Type B pancreatic cell (in vitro differentiated cells): ENCODE data around the gene ATG101. TPM values are rescaled to one million over a fixed set of nuclear protein-coding genes. Genes with fewer than 3 reads are reported as not detected.

Source experiments
- DNase-seq: peaks from one replicate; pipeline ENCODE4 v3.0.0; 2021; ENCODE audit warnings: mixed read lengths; ENCODE audit not compliant: unreplicated experiment; ENCODE audit errors: extremely low spot score
- H3K27ac Mint-ChIP-seq: 2 replicates; pipeline ENCODE4 v1.8.0; 2021; ENCODE audit warnings: mild to moderate bottlenecking, mixed read lengths
- H3K27me3 Mint-ChIP-seq: 2 replicates; pipeline ENCODE4 v1.8.0; 2021; ENCODE audit warnings: mixed read lengths
- H3K36me3 Mint-ChIP-seq: 2 replicates; pipeline ENCODE4 v1.8.0; 2021; ENCODE audit warnings: mixed read lengths
- H3K4me1 Mint-ChIP-seq: one replicate; pipeline ENCODE4 v1.8.0; 2021; ENCODE audit warnings: mixed read lengths; ENCODE audit not compliant: unreplicated experiment
- H3K4me3 Mint-ChIP-seq: 2 replicates; pipeline ENCODE4 v1.8.0; 2021; ENCODE audit warnings: mild to moderate bottlenecking, mixed read lengths
- H3K9me3 Mint-ChIP-seq: 2 replicates; pipeline ENCODE4 v1.8.0; 2021; ENCODE audit warnings: mixed read lengths
- CTCF ChIP-seq: fragments of 200-600 bp; sonication (generic); conservative IDR thresholded peaks from 2 replicates; pipeline ENCODE4 v1.5.0; 2021; ENCODE audit warnings: antibody characterized with exemption, mild to moderate bottlenecking
- long read RNA-seq: library from polyadenylated mRNA; unstranded; transcript quantifications from one replicate; pipeline ENCODE4 v2.0.0, GENCODE V29; 2020
- total RNA-seq: library from RNA; stranded (reverse); gene quantifications from 2 replicates; pipeline ENCODE4 v1.2.1, GENCODE V29; 2021; ENCODE audit warnings: low replicate concordance

The ATG101 gene
- 35.7 and 48.7 TPM in 2 replicates for total RNA-seq
- long read RNA-seq, transcript ATG101-207 (4 exons, 846 nt): minor isoform, 9 of 156 reads
- long read RNA-seq, transcript ATG101-201 (4 exons, 1,439 nt): major isoform, 135 of 156 reads
- long read RNA-seq, partial matches to known transcripts: 7 of 156 reads
- long read RNA-seq, other reads (novel, unspliced or antisense): 4 of 156 reads

DNA sequence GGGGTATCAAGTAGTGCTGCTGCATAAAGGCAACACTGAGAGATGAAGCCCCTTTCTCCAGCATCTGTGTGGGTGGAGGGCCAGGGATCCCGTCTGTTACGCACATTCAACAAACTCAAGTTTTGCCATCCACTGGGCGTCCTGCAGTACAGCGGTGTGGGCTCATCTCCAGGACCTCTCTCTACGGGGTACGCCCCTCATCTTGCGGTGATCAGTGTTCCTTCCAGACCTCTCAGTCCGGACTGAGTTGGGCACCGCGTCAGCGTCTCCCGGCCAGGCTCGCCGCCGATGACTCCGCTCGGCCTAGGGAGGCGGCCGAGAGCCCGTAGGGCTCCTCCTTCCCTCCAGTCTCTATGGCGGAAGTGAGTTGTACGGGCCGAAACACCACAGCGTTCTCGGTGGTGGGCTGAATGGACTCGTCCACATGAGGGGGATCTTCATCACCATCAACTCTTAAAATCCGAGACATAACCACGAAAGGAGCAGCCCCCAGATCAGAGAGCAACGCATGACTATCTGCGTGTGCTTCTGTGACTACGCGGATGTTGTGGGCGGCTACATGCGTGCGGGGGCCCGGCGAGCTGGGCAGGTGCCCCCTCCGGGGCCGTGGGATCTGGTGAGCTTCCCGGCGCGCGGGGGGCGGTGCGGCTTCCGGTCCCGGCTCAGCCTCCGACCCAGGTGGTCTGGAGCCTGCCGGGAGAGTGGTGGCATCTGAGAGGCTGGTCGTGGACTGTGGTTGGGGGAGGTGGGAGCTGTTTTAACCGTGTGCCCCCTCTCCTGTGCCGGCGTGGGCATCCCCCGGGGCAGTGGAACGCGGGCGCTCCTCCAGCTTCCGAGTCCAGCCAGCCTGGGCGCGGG lies at the start of gene ATG101:
ATG101 (plus strand) TSS at position 652 of the 858 bp plus-strand sequence. CDS start 3,673 bp downstream, outside the sequence.
- Mint-ChIP-seq H3K27ac (peak within 1 kb of the TSS; percentile 99), H3K27me3 (peaks cover 28% of the 10 kb centered on the region), H3K9me3 (no peaks in the 10 kb centered on the region), H3K4me1 (peaks cover 42% of the 10 kb centered on the region), H3K4me3 (peak within 1 kb of the TSS; percentile 99), H3K36me3 (peaks cover 15% of the 10 kb centered on the region)
- peak; percentile 70 for TF ChIP-seq CTCF
- peak; percentile 90 for DNase-seq

- TF ChIP-seq CTCF: peak; percentile 86
- H3K27ac Mint-ChIP-seq: peak overlapping the region; percentile 33
- no peaks in the 10 kb centered on the region for H3K36me3 Mint-ChIP-seq
- peaks cover 62% of the 10 kb centered on the region for H3K27me3 Mint-ChIP-seq
- peaks cover 35% of the 10 kb centered on the region for H3K4me1 Mint-ChIP-seq
- no peak for DNase-seq
- no peaks in the 10 kb centered on the region for H3K9me3 Mint-ChIP-seq
- peak overlapping the region; percentile 64 for H3K4me3 Mint-ChIP-seq
Measured at GRCh38 chr12:52020539-52021336, 49.0 kb upstream of the ATG101 start.

- TF ChIP-seq CTCF: no peak
- Mint-ChIP-seq H3K4me3 (peak overlapping the region; percentile 84), H3K4me1 (peaks cover 27% of the 10 kb centered on the region), H3K9me3 (no peaks in the 10 kb centered on the region), H3K36me3 (no peaks in the 10 kb centered on the region), H3K27me3 (peaks cover 45% of the 10 kb centered on the region), H3K27ac (no peak overlapping the region)
- no peak for DNase-seq
Measured at GRCh38 chr12:52022841-52023181, 47.0 kb upstream of the ATG101 start.

DNA sequence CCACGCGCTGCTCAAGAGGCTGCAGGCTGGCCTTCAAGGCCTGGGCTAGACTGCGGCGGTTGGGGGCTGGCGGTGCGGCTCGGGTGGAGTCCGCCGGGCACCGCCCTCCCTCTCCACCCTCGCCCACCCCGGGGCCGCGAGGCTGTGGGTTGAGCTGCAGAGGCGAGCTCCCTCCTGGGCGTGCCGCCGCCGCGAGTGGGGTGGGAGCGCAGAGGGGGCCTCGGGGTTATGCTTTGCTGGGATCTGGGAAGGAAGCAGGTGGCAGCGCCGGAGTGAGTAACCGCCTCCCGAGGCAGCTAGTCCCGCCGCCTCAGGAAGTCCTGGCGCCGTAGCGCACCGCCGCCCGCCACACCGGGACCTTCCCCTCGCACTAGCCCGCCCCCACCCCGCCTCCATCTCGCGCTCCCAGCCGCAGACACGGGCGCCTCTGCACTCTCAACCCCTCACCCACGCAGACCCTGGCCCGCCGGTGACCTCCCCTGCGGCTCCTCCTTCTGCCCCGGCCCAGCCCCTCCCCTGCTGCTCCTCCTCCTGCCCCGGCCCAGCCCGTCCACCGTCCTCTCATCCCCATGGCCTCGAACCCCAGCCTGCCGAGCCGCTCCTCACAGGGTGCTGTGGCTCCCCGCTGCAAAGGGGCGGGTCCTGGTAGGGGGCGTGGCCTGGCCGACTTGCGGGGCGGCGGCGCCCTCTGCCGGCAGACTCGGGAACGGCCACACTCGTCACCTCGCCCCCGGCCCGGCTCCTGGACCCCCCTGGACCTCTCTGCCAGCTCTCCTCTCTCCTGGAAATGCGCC lies 46.4 kb upstream of the ATG101 start:
- Mint-ChIP-seq H3K4me1 (peaks cover 27% of the 10 kb centered on the region), H3K4me3 (peak overlapping the region; percentile 84), H3K27me3 (peaks cover 44% of the 10 kb centered on the region), H3K9me3 (no peaks in the 10 kb centered on the region), H3K36me3 (no peaks in the 10 kb centered on the region), H3K27ac (no peak overlapping the region)
- peak; percentile 91 for DNase-seq
- peak; percentile 99 for TF ChIP-seq CTCF
